ENCODE results near the gene BCORL1. TPM values are rescaled to one million over a fixed set of nuclear protein-coding genes. Genes with fewer than 3 reads are reported as not detected.

BCORL1 gene
- total and polyA plus RNA-seq, 2 donors (not counting 3 experiments of a cell fraction or from before 2014, with no cell fraction given): 1.8 to 13.1 TPM

DNA sequence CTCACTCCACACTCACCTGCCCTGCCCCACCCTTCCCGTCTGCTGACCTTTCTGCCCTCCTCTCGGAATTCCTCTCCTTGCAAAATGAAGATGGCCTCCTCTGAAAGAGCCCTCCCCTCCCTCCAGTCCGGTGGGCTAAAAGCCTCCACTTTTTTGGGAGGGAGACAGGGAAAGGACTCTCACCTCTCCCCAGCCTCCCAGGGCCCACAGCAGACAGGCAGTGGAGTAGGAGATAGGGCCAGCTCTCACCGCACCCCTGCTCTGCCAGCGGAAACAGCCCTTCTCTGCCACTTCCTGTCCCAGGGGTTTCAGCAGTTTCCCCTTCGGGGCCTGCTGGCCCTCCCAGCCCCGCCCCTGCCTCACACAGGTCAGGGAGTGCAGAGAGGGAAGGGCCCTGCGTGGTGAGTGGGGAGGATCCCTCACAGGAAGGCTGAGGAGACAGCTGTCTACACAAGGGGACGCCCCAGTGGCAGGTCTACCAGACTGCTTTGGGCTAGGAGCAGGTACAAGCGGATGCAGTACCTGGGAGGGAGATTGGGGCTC lies 109.6 kb downstream of the BCORL1 start:
- POLR2A ChIA-PET: no interaction called here
- no peak overlapping the region for H2AFZ ChIP-seq (ENCODE audit: low read depth, low read length)
- CTCF ChIA-PET: interaction anchor here (0.6 kb wide), 1 partner anchor 29 kb away, joined by 3 read pairs; no protein-coding TSS in a partner anchor
- H3K27me3 ChIP-seq (ENCODE audit: control insufficient read depth in 2 of 2, insufficient read depth in 2 of 2, low read length in 2 of 2): no peaks in the 10 kb centered on the region
- H3K4me3 ChIP-seq (replicated peaks in 1 of 3; ENCODE audit: insufficient read depth in 1 of 3, low read depth in 1 of 3, low read length in 3 of 3): no peak overlapping the region
- no peaks in the 10 kb centered on the region for H3K9me3 ChIP-seq (replicated peaks; ENCODE audit: control insufficient read depth, insufficient read depth, low read length)
- no peaks in the 10 kb centered on the region for H4K20me1 ChIP-seq (replicated peaks; ENCODE audit: control insufficient read depth, extremely low read depth, insufficient read depth, low read length)
- no TSS peak for BruUV-seq (replicated peaks)
- H3K9ac ChIP-seq (replicated peaks; ENCODE audit: extremely low read depth, insufficient read depth, low read length): no peak overlapping the region
- H3K79me2 ChIP-seq (ENCODE audit: control insufficient read depth, insufficient read depth, low read length): peaks cover 46% of the 10 kb centered on the region
- TF ChIP-seq MYC (IDR thresholded peaks at IDR 0.05; ENCODE audit: low read depth, low read length): no peak
- TF ChIP-seq EZH2 (IDR thresholded peaks at IDR 0.05; ENCODE audit: borderline replicate concordance, low read depth, low read length, severe bottlenecking): no peak
- no peak for TF ChIP-seq FOS (IDR thresholded peaks at IDR 0.05; ENCODE audit: borderline replicate concordance, insufficient read depth, low read length)
- TF ChIP-seq GATA2 (IDR thresholded peaks at IDR 0.05; ENCODE audit: insufficient read depth, insufficient read length, low read depth, low read length): no peak
- no peak for TF ChIP-seq POLR2A (IDR thresholded peaks at IDR 0.05; ENCODE audit: low read depth, low read length)
- TF ChIP-seq, protein P1, sequence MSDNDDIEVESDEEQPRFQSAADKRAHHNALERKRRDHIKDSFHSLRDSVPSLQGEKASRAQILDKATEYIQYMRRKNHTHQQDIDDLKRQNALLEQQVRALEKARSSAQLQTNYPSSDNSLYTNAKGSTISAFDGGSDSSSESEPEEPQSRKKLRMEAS (IDR thresholded peaks at IDR 0.05; ENCODE audit: insufficient read depth, insufficient read length): no peak
- TF ChIP-seq, protein P2, sequence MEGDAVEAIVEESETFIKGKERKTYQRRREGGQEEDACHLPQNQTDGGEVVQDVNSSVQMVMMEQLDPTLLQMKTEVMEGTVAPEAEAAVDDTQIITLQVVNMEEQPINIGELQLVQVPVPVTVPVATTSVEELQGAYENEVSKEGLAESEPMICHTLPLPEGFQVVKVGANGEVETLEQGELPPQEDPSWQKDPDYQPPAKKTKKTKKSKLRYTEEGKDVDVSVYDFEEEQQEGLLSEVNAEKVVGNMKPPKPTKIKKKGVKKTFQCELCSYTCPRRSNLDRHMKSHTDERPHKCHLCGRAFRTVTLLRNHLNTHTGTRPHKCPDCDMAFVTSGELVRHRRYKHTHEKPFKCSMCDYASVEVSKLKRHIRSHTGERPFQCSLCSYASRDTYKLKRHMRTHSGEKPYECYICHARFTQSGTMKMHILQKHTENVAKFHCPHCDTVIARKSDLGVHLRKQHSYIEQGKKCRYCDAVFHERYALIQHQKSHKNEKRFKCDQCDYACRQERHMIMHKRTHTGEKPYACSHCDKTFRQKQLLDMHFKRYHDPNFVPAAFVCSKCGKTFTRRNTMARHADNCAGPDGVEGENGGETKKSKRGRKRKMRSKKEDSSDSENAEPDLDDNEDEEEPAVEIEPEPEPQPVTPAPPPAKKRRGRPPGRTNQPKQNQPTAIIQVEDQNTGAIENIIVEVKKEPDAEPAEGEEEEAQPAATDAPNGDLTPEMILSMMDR (IDR thresholded peaks at IDR 0.05; ENCODE audit: extremely low read depth in 1 of 2, insufficient read depth in 1 of 2, low read depth in 1 of 2, low read length in 2 of 2): no peak
- no peak for TF ChIP-seq POLR2AphosphoS5 (IDR thresholded peaks at IDR 0.05; ENCODE audit: insufficient read depth, low read depth, low read length)
- TF ChIP-seq JUN (IDR thresholded peaks at IDR 0.05; ENCODE audit: borderline replicate concordance, insufficient read depth, insufficient read length, low read depth): no peak
- dilution Hi-C loops (cut with MboI; ENCODE audit: extremely low pct_ligation_motif_present, low sequenced_read_pairs): no loop called here
- no peaks in the 10 kb centered on the region for H3K36me3 ChIP-seq (ENCODE audit: control insufficient read depth in 2 of 2, extremely low read depth in 1 of 2, insufficient read depth in 2 of 2, low read length in 2 of 2)
- DNase-seq (ENCODE audit: low read depth, low spot score) (peak; percentile 47), FAIRE-seq (peak; percentile 83)
- intact Hi-C loops (cut with micrococcal nuclease): no loop called here
- H3K9me1 ChIP-seq (replicated peaks; ENCODE audit: control insufficient read depth, extremely low read depth, insufficient read depth, low read length): no peaks in the 10 kb centered on the region
- H3K4me2 ChIP-seq (ENCODE audit: insufficient read depth, low read length): no peak overlapping the region
- H3K27ac ChIP-seq (ENCODE audit: insufficient read depth, low read depth, low read length): peak overlapping the region; percentile 22
- peaks cover 18% of the 10 kb centered on the region for H3K4me1 ChIP-seq (ENCODE audit: control insufficient read depth, extremely low read depth, insufficient read depth, low read length)

All from endothelial cell of umbilical vein (primary cell).